NCI-H345 treated with DMSO at 0.1 percent for 48 hours (cell line): ENCODE measurements around the gene B3GNT4.
"Not testable (repeated sequence)": the region's sequence is repeated elsewhere in the genome, so short reads cannot be mapped to it uniquely, and the experiment has no call there.

Experiments
- DNase-seq: peaks from one replicate; lab custom pipeline; 2025; ENCODE audit not compliant: unreplicated experiment; lab: John Stamatoyannopoulos, UW

B3GNT4 gene

GRCh38 chr12:122187466-122187865 lies 16.0 kb upstream of the B3GNT4 start:
- no peak for DNase-seq

GRCh38 chr12:122189626-122190475 lies 13.7 kb upstream of the B3GNT4 start:
- DNase-seq = no peak

- no peak for DNase-seq
These were observed 12.5 kb upstream of the B3GNT4 start for GRCh38 chr12:122190842-122191668.

GRCh38 chr12:122192441-122192840 lies 11.1 kb upstream of the B3GNT4 start:
- DNase-seq = no peak

GRCh38 chr12:122194804-122195203 lies 8.7 kb upstream of the B3GNT4 start:
- no peak for DNase-seq

- DNase-seq = no peak
These were observed 8.1 kb upstream of the B3GNT4 start for GRCh38 chr12:122195405-122195804.

DNA sequence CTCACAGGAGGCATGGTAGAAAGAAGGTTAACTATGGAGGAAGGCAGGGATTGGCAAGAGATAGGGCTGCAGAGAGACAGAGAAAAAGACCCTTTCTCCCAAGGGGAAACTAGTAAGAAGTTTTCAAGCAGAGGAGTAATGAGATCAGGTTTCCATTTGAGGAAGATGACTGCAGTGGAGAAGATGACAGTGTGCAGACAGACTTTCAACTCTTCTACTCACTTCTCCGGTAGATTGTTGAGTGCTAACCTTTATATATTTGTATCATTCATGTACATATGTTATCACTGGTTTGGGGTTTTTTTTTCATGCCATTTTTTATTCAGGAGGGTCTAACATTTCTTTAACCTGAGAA lies 5.9 kb upstream of the B3GNT4 start:
- DNase-seq = no peak

DNA sequence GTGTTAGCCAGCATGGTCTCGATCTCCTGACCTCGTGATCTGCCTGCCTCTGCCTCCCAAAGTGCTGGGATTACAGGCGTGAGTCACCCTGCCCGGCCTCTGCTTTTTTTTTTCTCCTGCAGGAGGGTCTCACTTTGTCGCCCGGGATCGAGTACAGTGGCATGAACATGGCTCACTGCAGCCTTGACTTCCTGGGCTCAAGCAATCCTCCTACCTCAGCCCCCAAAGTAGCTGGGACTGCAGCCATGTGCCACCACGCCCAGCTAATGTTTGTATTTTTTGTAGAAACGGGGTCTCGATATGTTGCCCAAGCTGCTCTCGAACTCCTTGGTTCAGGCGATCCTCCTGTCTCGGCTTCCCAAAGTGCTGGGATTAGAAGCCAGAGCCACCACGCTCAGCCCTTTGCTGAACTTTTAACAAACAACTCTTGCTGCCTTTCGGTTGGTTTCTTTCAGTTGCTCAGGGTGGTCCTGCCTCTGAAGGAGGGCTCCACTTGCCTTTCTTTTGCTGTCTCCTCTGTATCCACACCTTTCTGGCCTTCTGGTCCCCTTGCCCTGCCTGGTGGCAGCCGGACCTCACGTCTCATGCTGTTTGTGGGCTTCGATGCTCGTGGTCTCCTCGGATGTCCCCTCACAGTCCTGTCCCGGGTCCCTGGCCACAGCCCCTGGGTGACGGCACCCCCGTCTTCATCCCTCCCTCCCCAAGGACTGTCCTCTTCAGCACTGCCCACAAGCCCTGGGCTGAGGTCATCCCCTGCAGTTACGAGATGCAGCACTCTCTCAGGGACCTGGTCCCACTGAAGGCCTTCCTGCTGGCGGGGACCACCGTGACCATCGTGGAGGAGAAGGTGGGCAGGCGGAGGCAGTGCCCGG lies 3.8 kb upstream of the B3GNT4 start:
- no peak for DNase-seq

DNA sequence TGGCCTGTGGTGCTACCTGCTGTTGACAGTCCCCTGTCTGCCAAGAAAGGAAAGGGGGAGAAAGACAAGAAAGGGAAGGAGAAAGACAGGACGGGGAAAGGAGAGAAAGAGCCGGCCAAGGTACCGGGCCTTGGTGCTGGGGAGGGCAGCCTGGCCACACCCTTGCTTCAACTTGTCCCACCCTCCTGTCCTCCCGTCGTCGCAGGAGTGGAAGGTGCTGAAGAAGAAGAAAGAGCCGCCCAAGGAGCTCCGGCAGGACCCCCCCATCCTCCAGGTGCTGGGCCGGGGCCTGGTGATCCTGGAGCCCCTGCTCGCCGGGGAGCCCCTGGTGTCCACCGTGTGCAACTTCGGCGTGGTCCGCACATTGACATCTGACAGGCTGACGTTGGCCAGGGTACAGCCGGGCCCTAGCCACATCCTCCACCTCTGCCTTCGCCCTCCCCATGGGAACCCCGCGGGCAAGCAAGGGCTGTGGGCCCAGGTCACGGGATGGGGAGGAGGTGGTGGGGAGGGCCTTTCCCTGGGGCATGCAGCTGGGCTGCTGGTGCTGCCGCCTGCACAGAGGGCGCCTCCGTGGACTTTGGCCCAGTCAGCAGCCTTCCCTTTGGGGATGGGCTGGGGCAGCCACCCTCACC lies 2.9 kb upstream of the B3GNT4 start:
- DNase-seq = no peak

GRCh38 chr12:122201381-122201780 lies 2.1 kb upstream of the B3GNT4 start:
- DNase-seq = no peak

- no peak for DNase-seq
These were observed 1.5 kb upstream of the B3GNT4 start for GRCh38 chr12:122202017-122202416.

DNA sequence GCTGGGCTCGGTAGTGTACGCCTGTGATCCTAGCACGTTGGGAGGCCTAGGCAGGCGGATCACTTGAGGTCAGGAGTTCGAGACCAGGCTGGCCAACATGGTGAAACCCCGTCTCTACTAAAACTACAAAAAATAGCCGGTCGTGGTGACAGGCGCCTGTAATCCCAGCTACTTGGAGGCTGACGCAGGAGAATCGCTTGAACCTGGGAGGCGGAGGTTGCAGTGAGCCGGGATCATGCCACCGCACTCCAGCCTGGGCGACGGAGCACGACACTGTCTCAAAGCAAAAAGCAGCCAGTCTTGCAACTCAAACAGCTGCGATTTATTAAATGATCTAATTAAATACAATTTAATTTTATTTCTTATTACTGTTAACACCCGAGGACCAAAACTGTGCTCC lies 698 bp upstream of the B3GNT4 start:
- DNase-seq = not testable (repeated sequence)

DNA sequence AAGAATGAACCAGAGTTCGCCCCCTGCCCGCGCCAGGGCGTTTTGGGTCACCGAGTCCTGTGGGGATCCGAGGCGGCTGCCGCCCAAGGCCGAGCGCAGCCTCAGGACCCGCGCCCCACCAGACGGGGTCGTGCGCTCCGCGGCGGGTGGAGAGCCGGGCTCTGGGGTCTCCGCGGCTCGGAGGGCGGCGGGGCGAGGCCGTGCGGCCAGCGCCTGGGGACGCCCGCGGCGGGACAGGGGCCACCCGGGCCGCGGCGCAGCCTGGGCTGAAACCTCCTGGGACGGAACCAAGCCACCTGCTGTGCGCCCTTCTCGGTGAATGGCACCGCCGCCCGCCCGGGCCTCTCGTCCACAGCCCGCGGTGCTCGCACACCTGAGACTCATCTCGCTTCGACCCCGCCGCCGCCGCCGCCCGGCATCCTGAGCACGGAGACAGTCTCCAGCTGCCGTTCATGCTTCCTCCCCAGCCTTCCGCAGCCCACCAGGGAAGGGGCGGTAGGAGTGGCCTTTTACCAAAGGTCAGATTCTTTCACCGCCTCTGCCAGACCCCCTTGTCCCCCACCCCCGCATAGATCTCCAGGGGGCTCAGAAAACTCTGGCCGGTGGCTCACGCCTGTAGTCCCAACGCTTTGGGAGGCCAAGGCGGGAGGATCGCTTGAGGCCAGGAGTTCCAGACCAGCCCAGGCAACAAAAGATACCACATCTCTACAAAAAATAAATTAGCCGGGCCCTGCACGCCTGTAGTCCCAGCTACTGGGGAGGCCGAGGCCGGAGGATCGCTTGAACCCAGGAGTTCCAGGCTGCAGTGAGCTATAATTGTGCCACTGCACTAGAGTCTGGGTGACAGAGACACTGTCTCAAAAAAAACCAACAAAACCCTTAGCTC lies 901 bp downstream of the B3GNT4 start:
- DNase-seq = no peak

- DNase-seq = no peak
These were observed 1.8 kb downstream of the B3GNT4 start for GRCh38 chr12:122205053-122205925.

- DNase-seq = no peak
These were observed 2.8 kb downstream of the B3GNT4 start for GRCh38 chr12:122206111-122206881.

GRCh38 chr12:122206976-122207375 lies 3.5 kb downstream of the B3GNT4 start:
- DNase-seq = no peak

GRCh38 chr12:122207391-122207790 lies 3.9 kb downstream of the B3GNT4 start:
- no peak for DNase-seq
